HK-2 (cell line): ENCODE measurements around the gene SLC22A14.
"Not testable (repeated sequence)": the region's sequence is repeated elsewhere in the genome, so short reads cannot be mapped to it uniquely, and the experiment has no call there.

Experiments
- DNase-seq: peaks from one replicate; pipeline ENCODE4 v3.0.0-alpha.2; 2018; ENCODE audit not compliant: unreplicated experiment

SLC22A14 gene

DNA sequence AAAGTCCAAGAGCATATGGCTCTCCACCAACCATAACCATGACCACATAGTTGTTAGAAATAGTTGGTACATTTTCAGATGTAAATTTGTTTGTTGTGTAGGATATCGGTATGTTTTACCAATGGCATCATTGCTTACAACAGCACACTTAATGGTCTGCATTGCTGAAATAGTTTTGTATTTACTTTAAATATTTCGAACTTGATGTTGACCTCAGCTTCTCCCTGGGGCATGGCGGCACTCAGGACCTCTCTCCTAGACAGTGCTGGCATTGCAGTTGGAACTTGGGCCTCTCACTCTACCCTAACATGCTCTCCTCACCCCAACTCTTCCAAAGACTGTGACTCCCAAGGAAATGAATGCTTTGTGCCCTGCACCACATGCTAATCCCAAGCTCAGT, 11.5 kb upstream of the SLC22A14 start:
- DNase-seq, result no peak

DNA sequence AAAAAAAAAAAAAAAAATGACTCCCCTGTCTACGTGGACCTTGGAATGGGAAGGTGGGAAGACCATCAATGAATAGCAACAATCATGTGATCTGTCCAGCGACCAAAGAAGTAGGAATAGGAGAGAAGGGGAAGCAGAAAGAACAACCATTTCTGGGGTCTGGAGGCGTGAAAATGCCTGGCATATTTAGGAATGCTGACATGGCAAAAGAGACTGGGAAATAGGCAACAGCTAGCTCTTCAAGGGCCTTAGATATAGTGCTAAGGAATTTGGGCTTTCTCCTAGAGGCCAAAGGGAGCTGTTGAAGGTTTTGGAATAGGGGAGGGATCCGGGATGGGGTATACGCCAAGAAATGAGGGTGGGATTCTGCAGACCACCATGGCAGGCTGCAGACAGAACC, 10.5 kb upstream of the SLC22A14 start:
- DNase-seq, result no peak

DNA sequence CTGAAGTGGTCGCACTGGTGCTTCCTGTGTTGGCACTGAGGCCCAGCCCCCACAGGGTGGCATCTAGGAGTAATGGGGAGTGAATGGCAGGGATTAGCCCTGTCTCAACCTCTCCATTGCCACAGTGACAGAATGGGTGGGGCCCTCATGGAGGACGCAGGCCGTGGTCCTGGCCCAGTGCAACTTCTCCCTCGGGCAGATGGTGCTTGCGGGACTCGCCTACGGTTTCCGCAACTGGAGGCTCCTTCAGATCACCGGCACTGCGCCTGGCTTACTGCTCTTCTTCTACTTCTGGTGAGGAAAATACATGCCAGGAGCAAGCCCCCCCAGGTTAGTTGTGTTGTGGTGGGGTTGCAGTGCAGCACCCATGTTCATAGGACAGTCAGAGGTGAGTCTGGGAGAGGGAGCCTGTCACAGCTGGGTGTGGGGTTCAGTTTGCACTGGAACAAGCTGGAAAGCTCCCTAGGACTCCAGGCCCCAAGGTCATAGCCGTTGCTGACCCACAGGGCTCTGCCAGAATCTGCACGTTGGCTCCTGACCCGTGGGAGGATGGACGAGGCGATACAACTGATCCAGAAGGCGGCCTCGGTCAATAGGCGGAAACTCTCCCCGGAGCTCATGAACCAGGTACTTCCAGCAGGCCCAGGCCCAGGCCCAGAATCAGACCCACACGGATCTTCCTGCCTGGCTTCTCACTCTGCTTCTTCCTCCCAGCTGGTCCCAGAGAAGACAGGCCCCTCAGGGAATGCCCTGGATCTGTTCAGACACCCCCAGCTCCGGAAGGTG, 7.0 kb upstream of the SLC22A14 start:
- no peak for DNase-seq

DNA sequence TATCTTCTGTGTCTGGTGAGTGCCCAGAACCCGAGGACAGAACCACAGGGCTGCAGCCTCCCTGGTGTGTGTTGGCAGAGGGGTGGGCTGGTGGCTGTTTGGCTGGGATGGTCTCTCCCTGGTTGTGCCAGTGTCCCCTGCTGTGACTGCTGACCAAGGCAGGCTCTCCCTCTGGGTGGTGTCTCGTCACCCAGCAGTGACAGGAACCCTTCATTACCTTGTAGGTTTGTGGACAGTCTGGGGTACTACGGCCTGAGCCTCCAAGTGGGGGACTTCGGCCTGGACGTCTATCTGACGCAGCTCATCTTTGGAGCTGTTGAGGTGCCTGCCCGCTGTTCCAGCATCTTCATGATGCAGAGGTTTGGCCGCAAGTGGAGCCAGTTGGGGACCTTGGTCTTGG, 6.4 kb upstream of the SLC22A14 start:
- no peak for DNase-seq

DNA sequence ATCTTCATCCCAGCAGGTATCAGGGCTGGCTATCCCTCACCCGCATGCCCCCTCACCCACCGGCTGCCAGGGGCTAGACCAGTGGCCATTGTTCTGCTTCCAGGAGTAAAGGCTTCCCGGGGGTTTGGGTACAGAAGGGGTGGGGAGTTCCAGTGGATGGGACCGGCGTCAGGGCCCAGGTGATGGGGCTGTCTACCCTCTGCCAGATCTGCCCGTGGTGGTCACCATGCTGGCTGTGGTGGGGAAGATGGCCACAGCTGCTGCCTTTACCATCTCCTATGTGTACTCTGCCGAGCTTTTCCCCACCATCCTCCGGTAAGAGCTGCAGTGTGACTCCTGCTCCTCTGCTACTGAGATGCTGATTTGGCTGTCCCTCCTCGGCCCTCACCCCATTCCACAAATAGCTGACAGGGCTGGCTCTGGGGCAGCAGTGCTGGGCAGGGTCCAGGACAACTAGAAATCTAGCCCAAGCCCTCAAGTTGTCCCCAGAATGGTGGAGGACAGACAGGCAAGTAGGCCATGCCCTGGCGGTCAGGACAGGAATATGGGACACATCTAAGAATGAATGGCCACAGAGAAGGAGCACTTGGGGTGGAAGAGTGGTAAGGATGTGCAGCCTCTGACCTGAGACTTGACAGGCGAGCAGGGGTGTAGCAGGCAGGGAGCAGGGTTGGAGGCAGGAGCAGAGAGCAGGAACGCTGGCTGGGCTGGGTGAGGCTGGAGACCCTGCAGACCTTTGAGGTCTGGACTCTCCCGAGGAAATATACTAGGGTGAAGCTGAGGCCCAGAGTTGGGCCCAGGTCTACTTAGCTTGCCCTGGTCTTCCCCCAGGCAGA, 5.8 kb upstream of the SLC22A14 start:
- no peak for DNase-seq

DNA sequence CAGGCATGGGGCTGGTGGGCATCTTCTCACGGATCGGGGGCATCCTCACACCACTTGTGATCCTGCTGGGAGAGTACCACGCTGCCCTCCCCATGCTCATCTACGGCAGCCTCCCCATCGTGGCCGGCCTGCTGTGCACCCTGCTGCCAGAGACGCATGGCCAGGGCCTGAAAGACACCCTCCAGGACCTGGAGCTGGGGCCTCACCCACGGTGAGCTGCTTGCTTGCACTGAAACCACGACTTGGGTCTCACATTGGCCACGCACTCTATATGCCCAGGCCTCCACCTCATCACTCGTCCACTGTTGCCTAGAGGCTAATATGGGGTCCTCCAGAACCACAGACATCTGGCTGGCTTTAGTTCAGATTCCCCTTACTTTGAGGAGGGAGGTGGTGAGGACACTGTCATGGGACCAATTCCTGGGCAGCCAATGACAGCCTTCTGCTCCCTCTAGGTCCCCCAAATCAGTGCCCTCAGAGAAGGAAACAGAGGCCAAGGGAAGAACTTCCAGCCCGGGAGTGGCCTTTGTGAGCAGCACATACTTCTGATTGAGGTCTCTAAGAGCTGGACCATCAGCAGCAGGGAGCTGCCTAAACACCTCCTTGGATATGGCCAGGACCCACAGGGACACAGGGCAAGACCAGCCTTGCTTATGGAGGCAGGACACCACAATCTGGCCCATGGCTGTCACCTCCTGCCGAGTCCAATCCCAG, 5.0 kb upstream of the SLC22A14 start:
- no peak for DNase-seq

DNA sequence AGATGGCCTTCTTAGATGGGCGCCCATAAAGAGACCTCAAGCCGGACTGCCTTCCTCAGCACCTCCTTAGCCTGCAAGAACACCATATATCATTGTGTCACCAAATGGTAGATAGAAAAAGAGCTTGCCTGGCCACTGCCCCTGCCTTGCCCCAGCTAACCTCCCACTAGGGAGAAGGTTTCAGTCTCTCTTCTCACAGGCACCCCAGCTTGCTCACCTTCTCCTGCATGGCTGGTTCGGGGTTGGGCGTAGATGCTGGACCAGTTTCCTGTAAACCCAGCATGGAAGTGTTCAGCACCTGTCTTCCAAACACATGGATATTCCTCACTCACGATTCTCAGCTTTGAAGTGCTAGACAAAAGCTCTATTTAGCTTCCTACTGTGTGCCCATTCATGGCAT, 3.3 kb upstream of the SLC22A14 start:
- no peak for DNase-seq

DNA sequence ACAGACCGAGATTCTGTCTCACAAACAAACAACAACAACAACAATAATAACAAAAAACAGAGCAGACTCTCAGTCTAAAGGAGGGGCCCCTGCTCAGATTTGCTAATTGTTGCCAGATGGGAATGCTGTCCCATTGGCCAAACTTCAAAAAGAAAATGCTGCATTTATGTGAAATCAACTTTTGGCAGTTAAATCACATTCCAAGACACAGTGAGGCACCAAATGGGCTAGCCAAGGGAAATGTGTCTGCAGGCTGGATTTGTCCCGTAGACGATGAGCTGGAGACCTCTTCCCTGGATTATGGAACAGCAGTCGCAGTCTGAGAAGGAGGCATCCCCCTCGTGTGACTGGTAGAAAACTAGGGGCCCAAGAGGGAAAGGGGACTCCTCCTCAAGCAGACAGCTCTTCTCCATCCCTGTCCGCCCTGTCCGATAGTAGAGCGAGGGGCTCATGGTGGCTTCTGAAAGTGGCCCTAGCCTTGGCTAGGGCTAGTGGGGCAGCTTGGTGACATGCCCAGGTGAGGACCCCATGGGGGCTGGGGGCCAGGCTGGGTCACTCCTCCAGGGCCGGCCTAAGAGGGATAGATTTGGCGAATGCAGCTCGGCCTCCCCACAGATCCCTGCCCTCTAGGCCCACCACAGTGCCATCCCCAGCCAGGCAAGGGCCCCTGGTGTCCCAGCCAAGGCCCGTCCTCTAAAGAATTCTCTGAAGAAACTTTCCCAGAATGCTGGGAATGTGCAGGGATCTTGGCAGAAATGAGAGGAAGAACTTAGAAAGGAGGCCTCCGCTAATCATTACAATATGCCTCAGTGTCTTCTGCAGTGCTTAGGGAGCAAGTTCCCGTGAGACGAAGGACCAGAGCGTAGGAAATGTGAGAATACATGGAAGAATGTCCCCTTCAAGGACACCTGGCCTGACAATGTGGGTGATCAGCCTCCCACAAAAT, 2.0 kb downstream of the SLC22A14 start:
- DNase-seq, result no peak

DNA sequence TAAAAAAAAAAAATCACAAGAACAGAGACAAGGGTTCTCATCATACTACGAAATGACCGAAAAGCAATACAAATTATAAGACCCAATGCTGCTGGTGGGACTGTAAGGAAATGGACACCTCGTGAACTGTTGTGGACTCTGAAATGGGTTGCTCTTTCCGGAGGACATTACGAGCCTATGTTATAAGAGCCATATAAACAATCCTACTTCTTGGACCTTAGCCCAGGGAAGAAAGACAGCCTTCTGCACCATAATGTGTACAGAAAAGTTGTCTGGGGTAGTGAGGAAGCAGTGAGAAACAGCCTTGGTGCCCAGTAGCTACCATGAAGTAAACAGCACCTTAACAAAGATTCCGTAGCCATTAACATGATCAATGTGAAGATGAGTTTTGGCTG, 2.7 kb downstream of the SLC22A14 start:
- no peak for DNase-seq

DNA sequence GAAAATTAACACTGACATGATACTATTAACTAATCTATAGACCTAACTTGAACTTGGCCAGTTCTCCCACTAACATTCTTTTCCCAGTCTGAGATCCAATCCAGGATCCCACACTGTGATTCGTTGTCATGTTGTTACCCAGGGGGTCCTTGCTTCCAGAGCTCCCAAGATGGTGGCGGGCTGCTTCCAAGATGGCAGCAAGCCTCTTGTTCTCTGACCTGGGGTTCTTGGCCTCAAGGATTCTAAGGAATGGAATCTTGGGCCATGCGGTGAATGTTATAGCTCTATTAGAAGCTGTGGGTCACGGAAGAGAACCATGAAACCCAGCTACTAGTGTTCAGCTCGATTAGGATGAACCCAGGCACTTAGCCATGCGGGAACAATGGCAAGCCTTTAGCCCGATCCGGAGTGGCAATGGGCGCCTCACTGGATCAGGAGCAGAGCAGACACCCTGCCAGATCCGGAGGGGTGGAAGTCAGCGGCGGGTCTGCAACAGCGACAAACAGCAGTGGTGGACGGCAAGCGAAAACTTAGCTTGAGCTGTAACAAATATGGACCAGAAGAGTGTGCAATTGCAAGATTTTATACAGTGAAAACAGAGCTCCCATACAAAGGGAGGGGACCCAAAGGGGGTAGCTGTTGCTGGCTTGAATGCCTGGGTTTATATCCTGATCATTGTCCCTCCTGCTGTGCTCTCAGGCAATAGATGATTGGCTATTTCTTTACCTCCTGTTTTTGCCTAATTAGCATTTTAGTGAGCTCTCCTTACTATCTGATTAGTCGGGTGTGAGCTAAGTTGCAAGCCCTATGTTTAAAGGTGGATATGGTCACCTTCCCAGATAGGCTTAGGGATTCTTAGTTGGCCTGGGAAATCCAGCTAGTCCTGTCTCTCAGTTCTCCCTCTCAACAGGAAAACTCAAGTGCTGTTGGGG, 7.5 kb downstream of the SLC22A14 start:
- not testable (repeated sequence) for DNase-seq

DNA sequence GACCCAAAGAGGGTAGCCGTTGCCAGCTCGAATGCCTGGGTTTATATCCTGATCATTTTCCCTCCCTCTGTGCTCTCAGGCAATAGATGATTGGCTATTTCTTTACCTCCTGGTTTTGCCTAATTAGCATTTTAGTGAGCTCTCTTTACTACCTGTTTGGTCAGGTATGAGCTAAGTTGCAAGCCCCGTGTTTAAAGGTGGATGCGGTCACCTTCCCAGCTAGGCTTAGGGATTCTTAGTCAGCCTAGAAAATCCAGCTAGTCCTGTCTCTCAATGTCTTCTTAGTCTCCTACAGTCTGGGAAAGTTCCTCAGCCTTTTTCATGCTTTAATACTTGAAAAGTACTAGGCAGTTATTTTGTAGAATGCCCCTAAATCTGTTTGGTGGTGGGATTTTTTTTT, 15.0 kb downstream of the SLC22A14 start:
- DNase-seq, result not testable (repeated sequence)

DNA sequence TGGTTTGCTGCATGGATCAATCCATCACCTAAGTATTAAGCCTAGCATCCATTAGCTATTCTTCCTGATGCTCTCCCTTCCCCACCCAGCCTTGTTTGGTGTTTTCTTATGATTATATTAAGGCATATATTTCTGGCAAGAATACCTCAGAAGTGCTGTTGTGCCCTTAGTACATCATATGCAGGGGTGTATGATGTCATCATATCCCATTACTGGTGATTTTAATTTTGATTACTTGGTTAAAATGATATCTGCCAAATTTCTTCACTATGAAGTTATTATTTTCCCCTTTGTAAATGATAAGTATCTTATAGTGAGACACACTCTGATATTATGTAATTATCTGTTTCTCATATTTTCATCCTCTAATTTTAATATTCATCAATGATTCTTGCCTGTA, 15.4 kb downstream of the SLC22A14 start:
- no peak for DNase-seq

DNA sequence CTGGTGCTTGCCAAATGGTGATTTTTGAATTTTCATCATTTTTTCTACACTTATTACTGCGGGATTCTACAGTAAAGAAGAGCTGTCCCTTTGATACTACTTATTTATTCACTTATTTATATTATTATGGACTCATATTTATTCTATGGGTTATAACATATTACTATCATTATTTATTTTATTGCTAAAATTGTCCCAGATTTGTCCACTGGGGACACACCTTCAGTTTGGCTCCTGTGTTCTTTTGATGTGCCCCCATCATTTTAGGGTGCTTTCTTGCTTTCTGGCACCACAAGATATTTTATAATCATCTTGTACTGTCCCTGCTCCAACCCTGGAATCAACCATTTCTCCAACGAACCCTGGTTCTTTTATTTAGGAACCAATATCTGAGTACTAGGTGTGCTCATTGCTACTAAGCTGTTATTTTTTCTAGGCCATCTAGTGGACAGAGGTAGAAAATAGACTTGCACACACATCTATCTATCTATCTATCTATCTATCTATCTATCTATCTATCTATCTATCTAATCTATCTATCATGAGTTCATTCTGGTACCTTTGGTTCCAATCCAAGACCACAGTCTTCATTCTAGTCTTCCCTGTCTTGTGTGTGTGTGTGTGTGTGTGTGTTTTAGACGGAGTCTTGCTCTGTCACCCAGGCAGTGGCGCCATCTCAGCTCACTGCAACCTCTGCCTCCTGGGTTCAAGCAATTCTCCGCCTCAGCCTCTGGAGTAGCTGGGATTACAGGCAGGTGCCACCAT, 16.0 kb downstream of the SLC22A14 start:
- no peak for DNase-seq

DNA sequence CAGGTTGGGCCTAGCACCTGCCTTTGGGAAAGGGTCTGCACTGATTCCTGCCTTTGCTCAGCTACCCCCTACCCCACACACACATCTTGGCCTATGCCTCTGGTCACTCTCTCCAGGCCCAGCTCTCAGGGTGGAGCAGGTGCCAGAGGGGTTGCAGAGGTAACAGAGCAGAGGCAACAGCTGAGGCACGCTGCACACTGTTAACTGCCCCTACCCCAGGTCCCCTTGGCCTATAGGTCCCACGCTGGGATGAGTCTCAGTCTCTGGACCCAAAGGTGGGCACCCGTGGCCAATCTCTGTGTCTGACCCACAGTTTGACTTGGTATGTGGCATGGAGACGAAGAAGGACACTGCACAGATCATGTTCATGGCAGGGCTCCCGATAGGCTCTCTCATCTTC, 24.8 kb downstream of the SLC22A14 start:
- DNase-seq, result no peak

DNA sequence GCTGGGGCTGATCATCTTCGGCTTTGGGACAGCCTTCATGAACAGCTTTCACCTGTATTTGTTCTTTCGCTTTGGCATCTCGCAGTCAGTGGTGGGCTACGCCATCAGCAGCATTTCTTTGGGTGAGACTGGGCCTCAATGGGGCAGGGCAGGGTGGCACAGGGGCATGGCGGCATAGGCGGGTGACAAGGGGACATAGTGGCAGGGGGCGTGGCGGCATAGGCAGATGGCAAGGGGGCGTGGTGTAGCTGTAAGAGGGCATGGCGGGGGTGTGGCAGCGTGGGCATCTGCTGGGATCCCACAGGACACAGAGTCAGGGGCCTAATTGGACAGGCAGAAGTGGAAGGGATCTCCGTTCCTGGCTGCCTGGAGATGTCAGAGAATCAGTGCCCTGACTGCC, 25.5 kb downstream of the SLC22A14 start:
- no peak for DNase-seq

DNA sequence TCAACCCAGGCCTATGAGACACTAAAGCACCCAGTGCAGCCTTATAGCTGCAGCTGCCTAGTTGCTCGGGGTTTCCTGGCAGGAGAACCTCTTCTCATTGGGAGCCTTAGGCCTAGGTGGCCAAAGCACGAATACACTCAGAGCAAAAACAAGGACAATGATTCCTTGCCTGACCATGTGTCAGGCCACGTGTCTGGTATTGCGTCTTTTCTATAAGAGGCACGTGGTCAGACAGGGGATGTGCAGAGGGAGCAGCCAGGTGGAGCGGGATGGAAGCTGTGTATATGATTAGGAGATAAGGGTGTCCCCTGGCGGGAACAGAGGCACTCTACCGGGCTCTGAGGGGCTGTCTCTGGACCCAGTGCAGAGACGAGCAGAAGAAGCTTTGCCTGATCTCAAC, 26.4 kb downstream of the SLC22A14 start:
- no peak for DNase-seq

DNA sequence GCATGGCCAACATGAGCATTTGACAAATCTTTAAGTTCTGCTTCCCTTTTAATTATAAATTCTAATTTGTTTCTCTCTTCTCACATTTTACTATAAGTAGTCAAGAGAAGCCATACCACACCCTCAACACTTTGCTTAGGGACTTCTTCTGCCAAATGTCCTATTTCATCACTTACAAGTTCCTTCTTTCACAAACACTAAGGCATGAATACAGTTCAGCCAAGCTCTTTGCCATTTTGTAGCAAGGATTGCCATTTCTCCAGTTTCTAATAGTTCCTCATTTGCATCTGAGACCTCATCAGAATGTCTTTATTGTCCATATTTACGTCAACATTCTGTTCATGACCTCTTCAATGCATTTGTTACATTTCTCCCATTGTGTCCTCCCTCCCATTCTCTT, 29.4 kb downstream of the SLC22A14 start:
- DNase-seq, result no peak

DNA sequence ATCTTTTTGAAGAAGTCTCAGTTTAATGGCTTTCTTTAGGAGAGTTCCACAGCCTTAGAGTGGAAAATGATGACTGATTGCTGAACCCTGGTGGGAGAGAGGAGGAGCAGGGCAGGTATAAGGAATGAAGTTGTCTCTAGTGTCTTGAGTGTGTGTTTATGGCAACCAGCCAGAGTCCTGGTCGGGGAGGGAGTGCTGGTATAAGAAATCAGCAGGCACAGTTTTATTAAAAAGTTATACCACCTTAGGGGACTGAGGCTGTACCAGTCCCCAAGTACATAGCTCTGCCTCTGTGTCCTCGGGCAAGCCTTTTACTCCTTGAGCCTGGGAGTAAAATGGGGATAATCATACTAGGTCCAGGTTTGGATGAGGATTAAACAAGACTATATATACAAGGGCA, 29.8 kb downstream of the SLC22A14 start:
- no peak for DNase-seq

DNA sequence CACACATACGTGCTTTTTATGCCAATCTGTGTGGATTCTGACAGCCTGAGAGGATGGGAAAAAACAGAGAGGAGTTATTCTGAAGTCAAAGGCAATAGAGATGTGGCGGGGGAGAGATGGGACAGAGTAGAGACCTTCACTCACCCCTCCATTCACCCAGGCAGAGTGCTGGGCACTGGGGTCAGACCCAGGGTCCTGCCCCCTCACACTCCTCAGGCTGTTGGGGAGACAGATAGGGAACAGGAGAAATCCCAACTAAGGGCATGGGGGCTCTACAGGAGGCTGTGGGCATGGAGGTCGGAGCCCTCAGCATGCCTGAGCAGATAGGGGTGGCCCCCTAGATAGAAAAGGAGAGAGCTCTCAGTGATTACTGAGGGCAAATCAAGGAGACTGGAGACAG, 30.3 kb downstream of the SLC22A14 start:
- DNase-seq, result no peak

DNA sequence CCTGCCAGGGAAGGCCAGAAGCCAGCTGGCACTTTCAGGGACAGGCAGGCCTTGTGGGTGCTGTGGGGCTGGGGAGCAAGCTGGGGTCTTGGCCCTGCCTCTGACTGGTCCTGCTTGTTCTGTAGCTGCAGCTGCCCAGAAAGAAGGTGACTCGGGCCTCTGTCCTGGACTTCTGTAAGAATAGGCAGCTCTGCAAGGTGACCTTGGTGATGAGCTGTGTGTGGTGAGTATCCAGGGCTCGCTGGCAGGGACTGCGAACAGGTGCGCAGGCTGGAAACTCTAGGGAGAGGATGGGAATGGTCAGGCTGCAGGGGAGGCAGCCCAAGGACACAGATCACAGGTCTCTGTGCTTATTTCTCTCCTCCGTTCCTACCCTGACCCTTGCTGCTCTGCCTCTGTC, 31.2 kb downstream of the SLC22A14 start:
- DNase-seq, result no peak
